Erythroblast (primary cell): ENCODE data around the gene APP.

Experiments
- GATA1 ChIP-seq: IDR thresholded peaks from 2 replicates; pipeline ENCODE4 v1.6.1; 2011; ENCODE audit warnings: low read depth, mild to moderate bottlenecking, control low read depth, low read length, moderate library complexity
- POLR2A ChIP-seq: IDR thresholded peaks from 2 replicates; pipeline ENCODE4 v1.6.1; 2011; ENCODE audit warnings: mild to moderate bottlenecking, low read length

GRCh38 chr21:25916226-25916625, 254.3 kb downstream of the APP start:
- TF ChIP-seq POLR2A (no peak), GATA1 (no peak)
